Pulmonary artery endothelial cell (primary cell): ENCODE data around the gene AK4. TPM values are rescaled to one million over a fixed set of nuclear protein-coding genes. Genes with fewer than 3 reads are reported as not detected.
A peak's percentile ranks its signal among the peaks of the same experiment; 100 is the strongest.

Source experiments
- DNase-seq: peaks from one replicate; pipeline ENCODE4 v3.0.0-alpha.2; 2011; ENCODE audit warnings: low read depth, low spot score
- total RNA-seq: library from RNA; depleted of rRNA; stranded (reverse); fragments of >200 nt; gene quantifications from 2 replicates; pipeline ENCODE4 v1.2.3, GENCODE V29; 2014

The AK4 gene
- total RNA-seq, 1 donor from 2014 or later, result 40.6 TPM

- no peak for DNase-seq
These were observed 28.1 kb downstream of the AK4 start for GRCh38 chr1:65176056-65176450.

- no peak for DNase-seq
These were observed 28.6 kb downstream of the AK4 start for GRCh38 chr1:65176591-65176990.

- DNase-seq, result no peak
These were observed 29.5 kb downstream of the AK4 start for GRCh38 chr1:65177457-65177856.

GRCh38 chr1:65178235-65178634 lies 30.2 kb downstream of the AK4 start:
- no peak for DNase-seq

GRCh38 chr1:65179148-65179547 lies 31.1 kb downstream of the AK4 start:
- DNase-seq, result no peak

- DNase-seq, result no peak
These were observed 33.0 kb downstream of the AK4 start for GRCh38 chr1:65180977-65181376.

- no peak for DNase-seq
These were observed 34.8 kb downstream of the AK4 start for GRCh38 chr1:65182658-65183268.

- DNase-seq, result no peak
These were observed 41.6 kb downstream of the AK4 start for GRCh38 chr1:65189576-65190115.

GRCh38 chr1:65190229-65190628 lies 42.2 kb downstream of the AK4 start:
- DNase-seq, result no peak

- no peak for DNase-seq
These were observed 45.2 kb downstream of the AK4 start for GRCh38 chr1:65193129-65193695.

- no peak for DNase-seq
These were observed 47.8 kb downstream of the AK4 start for GRCh38 chr1:65195495-65196417.

GRCh38 chr1:65196926-65197325 lies 48.9 kb downstream of the AK4 start:
- DNase-seq, result no peak

- no peak for DNase-seq
These were observed 49.6 kb downstream of the AK4 start for GRCh38 chr1:65197636-65198035.

GRCh38 chr1:65198096-65198495 lies 50.1 kb downstream of the AK4 start:
- DNase-seq, result no peak

GRCh38 chr1:65200411-65200810 lies 52.4 kb downstream of the AK4 start:
- DNase-seq, result no peak

GRCh38 chr1:65206836-65207235 lies 58.8 kb downstream of the AK4 start:
- no peak for DNase-seq

- DNase-seq, result no peak
These were observed 59.3 kb downstream of the AK4 start for GRCh38 chr1:65207317-65207716.

- DNase-seq, result no peak
These were observed 60.6 kb downstream of the AK4 start for GRCh38 chr1:65208563-65208973.

GRCh38 chr1:65209005-65209885 lies 61.2 kb downstream of the AK4 start:
- peak; percentile 8 for DNase-seq

- DNase-seq, result no peak
These were observed 62.3 kb downstream of the AK4 start for GRCh38 chr1:65210325-65210724.

GRCh38 chr1:65211331-65211730 lies 63.3 kb downstream of the AK4 start:
- no peak for DNase-seq
